ENCODE data around the gene SLK. TPM values are rescaled to one million over a fixed set of nuclear protein-coding genes. Genes with fewer than 3 reads are reported as not detected.

Gene SLK
- total RNA-seq, 1 experiment from 2014 or later: 25.6 TPM

GRCh38 chr10:103977204-103977603 is 10.3 kb downstream of the SLK start:
- TSS peak; percentile 9 for BruUV-seq (replicated peaks)
- CTCF ChIA-PET: no interaction called here

GRCh38 chr10:103979530-103979929 is 12.6 kb downstream of the SLK start:
- H3K27me3 Mint-ChIP-seq (ENCODE audit: unreplicated experiment): no peaks in the 10 kb centered on the region
- CTCF ChIA-PET: no interaction called here
- peaks cover 42% of the 10 kb centered on the region for H3K4me1 Mint-ChIP-seq (ENCODE audit: low read depth, unreplicated experiment)
- BruUV-seq (replicated peaks): no TSS peak
- no peak for TF ChIP-seq CTCF (IDR thresholded peaks at IDR 0.05; ENCODE audit: unreplicated experiment)
- H3K9me3 Mint-ChIP-seq (ENCODE audit: low read depth, unreplicated experiment): no peaks in the 10 kb centered on the region
- no peak overlapping the region for H3K27ac Mint-ChIP-seq (ENCODE audit: unreplicated experiment)
- DNase-seq: no peak
- intact Hi-C loops (cut with micrococcal nuclease; ENCODE audit: unreplicated experiment): no loop called here
- no peak overlapping the region for H3K4me3 Mint-ChIP-seq (ENCODE audit: low read depth, unreplicated experiment)
- peaks cover 9% of the 10 kb centered on the region for H3K36me3 Mint-ChIP-seq (ENCODE audit: insufficient read depth, unreplicated experiment)

More at GRCh38 chr10:103977204-103977603, 10.3 kb downstream of the SLK start:
- Mint-ChIP-seq H3K27ac (ENCODE audit: unreplicated experiment) (no peak overlapping the region), H3K36me3 (ENCODE audit: insufficient read depth, unreplicated experiment) (peaks cover 9% of the 10 kb centered on the region), H3K4me3 (ENCODE audit: low read depth, unreplicated experiment) (no peak overlapping the region), H3K27me3 (ENCODE audit: unreplicated experiment) (no peaks in the 10 kb centered on the region), H3K4me1 (ENCODE audit: low read depth, unreplicated experiment) (peaks cover 26% of the 10 kb centered on the region), H3K9me3 (ENCODE audit: low read depth, unreplicated experiment) (no peaks in the 10 kb centered on the region)
- intact Hi-C loops (cut with micrococcal nuclease; ENCODE audit: unreplicated experiment): no loop called here
- no peak for TF ChIP-seq CTCF (IDR thresholded peaks at IDR 0.05; ENCODE audit: unreplicated experiment)
- DNase-seq: no peak

- DNase-seq: no peak
- H3K27ac Mint-ChIP-seq (ENCODE audit: unreplicated experiment): no peak overlapping the region
- CTCF ChIA-PET: no interaction called here
- no peak for TF ChIP-seq CTCF (IDR thresholded peaks at IDR 0.05; ENCODE audit: unreplicated experiment)
- peaks cover 1% of the 10 kb centered on the region for H3K36me3 Mint-ChIP-seq (ENCODE audit: insufficient read depth, unreplicated experiment)
- H3K9me3 Mint-ChIP-seq (ENCODE audit: low read depth, unreplicated experiment): no peaks in the 10 kb centered on the region
- H3K27me3 Mint-ChIP-seq (ENCODE audit: unreplicated experiment): no peaks in the 10 kb centered on the region
- peak overlapping the region; percentile 35 for H3K4me3 Mint-ChIP-seq (ENCODE audit: low read depth, unreplicated experiment)
- BruUV-seq (replicated peaks): no TSS peak
- H3K4me1 Mint-ChIP-seq (ENCODE audit: low read depth, unreplicated experiment): peaks cover 34% of the 10 kb centered on the region
- intact Hi-C loops (cut with micrococcal nuclease; ENCODE audit: unreplicated experiment): no loop called here
Observed at GRCh38 chr10:103980288-103980906, 13.5 kb downstream of the SLK start.

- Mint-ChIP-seq H3K36me3 (ENCODE audit: insufficient read depth, unreplicated experiment) (no peaks in the 10 kb centered on the region), H3K4me1 (ENCODE audit: low read depth, unreplicated experiment) (peaks cover 33% of the 10 kb centered on the region), H3K9me3 (ENCODE audit: low read depth, unreplicated experiment) (no peaks in the 10 kb centered on the region), H3K27ac (ENCODE audit: unreplicated experiment) (no peak overlapping the region), H3K27me3 (ENCODE audit: unreplicated experiment) (no peaks in the 10 kb centered on the region), H3K4me3 (ENCODE audit: low read depth, unreplicated experiment) (no peak overlapping the region)
- CTCF ChIA-PET: interaction anchor here (0.9 kb wide), 1 partner anchor 92 kb away, joined by 4 read pairs; no protein-coding TSS in a partner anchor
- BruUV-seq (replicated peaks): no TSS peak
- DNase-seq: peak; percentile 21
- no peak for TF ChIP-seq CTCF (IDR thresholded peaks at IDR 0.05; ENCODE audit: unreplicated experiment)
- intact Hi-C loops (cut with micrococcal nuclease; ENCODE audit: unreplicated experiment): no loop called here
Observed at GRCh38 chr10:103982639-103983038, 15.7 kb downstream of the SLK start.
